ENCODE results near the gene COG5. TPM values are rescaled to one million over a fixed set of nuclear protein-coding genes. Genes with fewer than 3 reads are reported as not detected.

Gene COG5
- total and polyA plus RNA-seq, 2 of the 8 experiments (the other 6 are each of a cell fraction or from before 2014, with no cell fraction given), result 10.5 to 28.1 TPM

DNA sequence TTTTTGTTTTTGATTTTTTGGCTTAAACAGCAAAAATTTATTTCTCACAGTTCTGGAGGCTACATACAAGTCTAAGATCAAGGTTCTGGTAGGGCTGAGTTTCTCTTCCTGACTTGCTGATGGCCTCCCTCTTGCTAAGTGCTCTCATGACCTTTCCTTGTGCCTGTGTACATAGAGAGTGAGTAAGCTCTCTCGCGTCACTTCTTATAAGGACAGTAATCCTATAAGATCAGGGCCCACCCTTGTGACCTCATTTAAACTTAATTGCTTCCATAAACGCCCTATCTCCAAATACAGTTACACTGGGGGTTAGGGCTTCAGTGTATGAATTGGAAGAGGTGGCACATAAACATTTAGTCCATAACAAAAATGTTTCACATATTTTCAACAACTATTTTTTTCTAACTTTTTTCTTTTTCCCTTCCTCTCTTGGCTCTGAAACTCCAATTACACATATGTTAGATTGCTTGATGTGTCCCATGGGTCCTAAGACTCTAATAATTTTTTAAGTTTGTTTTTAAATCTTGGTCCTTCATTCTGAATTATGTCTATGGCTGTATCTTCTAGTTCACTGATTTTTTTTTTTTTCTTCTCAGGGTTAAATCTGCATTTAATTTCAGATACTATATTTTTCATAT, 245.1 kb downstream of the COG5 start (continued):
- TF ChIP-seq, protein P1, sequence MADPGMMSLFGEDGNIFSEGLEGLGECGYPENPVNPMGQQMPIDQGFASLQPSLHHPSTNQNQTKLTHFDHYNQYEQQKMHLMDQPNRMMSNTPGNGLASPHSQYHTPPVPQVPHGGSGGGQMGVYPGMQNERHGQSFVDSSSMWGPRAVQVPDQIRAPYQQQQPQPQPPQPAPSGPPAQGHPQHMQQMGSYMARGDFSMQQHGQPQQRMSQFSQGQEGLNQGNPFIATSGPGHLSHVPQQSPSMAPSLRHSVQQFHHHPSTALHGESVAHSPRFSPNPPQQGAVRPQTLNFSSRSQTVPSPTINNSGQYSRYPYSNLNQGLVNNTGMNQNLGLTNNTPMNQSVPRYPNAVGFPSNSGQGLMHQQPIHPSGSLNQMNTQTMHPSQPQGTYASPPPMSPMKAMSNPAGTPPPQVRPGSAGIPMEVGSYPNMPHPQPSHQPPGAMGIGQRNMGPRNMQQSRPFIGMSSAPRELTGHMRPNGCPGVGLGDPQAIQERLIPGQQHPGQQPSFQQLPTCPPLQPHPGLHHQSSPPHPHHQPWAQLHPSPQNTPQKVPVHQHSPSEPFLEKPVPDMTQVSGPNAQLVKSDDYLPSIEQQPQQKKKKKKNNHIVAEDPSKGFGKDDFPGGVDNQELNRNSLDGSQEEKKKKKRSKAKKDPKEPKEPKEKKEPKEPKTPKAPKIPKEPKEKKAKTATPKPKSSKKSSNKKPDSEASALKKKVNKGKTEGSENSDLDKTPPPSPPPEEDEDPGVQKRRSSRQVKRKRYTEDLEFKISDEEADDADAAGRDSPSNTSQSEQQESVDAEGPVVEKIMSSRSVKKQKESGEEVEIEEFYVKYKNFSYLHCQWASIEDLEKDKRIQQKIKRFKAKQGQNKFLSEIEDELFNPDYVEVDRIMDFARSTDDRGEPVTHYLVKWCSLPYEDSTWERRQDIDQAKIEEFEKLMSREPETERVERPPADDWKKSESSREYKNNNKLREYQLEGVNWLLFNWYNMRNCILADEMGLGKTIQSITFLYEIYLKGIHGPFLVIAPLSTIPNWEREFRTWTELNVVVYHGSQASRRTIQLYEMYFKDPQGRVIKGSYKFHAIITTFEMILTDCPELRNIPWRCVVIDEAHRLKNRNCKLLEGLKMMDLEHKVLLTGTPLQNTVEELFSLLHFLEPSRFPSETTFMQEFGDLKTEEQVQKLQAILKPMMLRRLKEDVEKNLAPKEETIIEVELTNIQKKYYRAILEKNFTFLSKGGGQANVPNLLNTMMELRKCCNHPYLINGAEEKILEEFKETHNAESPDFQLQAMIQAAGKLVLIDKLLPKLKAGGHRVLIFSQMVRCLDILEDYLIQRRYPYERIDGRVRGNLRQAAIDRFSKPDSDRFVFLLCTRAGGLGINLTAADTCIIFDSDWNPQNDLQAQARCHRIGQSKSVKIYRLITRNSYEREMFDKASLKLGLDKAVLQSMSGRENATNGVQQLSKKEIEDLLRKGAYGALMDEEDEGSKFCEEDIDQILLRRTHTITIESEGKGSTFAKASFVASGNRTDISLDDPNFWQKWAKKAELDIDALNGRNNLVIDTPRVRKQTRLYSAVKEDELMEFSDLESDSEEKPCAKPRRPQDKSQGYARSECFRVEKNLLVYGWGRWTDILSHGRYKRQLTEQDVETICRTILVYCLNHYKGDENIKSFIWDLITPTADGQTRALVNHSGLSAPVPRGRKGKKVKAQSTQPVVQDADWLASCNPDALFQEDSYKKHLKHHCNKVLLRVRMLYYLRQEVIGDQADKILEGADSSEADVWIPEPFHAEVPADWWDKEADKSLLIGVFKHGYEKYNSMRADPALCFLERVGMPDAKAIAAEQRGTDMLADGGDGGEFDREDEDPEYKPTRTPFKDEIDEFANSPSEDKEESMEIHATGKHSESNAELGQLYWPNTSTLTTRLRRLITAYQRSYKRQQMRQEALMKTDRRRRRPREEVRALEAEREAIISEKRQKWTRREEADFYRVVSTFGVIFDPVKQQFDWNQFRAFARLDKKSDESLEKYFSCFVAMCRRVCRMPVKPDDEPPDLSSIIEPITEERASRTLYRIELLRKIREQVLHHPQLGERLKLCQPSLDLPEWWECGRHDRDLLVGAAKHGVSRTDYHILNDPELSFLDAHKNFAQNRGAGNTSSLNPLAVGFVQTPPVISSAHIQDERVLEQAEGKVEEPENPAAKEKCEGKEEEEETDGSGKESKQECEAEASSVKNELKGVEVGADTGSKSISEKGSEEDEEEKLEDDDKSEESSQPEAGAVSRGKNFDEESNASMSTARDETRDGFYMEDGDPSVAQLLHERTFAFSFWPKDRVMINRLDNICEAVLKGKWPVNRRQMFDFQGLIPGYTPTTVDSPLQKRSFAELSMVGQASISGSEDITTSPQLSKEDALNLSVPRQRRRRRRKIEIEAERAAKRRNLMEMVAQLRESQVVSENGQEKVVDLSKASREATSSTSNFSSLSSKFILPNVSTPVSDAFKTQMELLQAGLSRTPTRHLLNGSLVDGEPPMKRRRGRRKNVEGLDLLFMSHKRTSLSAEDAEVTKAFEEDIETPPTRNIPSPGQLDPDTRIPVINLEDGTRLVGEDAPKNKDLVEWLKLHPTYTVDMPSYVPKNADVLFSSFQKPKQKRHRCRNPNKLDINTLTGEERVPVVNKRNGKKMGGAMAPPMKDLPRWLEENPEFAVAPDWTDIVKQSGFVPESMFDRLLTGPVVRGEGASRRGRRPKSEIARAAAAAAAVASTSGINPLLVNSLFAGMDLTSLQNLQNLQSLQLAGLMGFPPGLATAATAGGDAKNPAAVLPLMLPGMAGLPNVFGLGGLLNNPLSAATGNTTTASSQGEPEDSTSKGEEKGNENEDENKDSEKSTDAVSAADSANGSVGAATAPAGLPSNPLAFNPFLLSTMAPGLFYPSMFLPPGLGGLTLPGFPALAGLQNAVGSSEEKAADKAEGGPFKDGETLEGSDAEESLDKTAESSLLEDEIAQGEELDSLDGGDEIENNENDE (IDR thresholded peaks at IDR 0.05; ENCODE audit: insufficient replicate concordance, low read length), result no peak
- TF ChIP-seq SP2 (IDR thresholded peaks at IDR 0.05; ENCODE audit: low read length) (no peak), NRF1 (IDR thresholded peaks at IDR 0.05; ENCODE audit: low read depth, low read length) (no peak), PHF8 (conservative IDR thresholded peaks at IDR 0.05; ENCODE audit: low read depth, low read length) (no peak), SUZ12 (IDR thresholded peaks at IDR 0.05; ENCODE audit: low read length) (no peak), RFX5 (IDR thresholded peaks at IDR 0.05; ENCODE audit: borderline replicate concordance, low read depth, low read length) (no peak), SIN3A (conservative IDR thresholded peaks at IDR 0.05 in 1 of 2, IDR thresholded peaks at IDR 0.05 in 1 of 2; ENCODE audit: low read depth in 1 of 2, low read length in 2 of 2) (no peak)
- TF ChIP-seq, protein P2, sequence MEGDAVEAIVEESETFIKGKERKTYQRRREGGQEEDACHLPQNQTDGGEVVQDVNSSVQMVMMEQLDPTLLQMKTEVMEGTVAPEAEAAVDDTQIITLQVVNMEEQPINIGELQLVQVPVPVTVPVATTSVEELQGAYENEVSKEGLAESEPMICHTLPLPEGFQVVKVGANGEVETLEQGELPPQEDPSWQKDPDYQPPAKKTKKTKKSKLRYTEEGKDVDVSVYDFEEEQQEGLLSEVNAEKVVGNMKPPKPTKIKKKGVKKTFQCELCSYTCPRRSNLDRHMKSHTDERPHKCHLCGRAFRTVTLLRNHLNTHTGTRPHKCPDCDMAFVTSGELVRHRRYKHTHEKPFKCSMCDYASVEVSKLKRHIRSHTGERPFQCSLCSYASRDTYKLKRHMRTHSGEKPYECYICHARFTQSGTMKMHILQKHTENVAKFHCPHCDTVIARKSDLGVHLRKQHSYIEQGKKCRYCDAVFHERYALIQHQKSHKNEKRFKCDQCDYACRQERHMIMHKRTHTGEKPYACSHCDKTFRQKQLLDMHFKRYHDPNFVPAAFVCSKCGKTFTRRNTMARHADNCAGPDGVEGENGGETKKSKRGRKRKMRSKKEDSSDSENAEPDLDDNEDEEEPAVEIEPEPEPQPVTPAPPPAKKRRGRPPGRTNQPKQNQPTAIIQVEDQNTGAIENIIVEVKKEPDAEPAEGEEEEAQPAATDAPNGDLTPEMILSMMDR (IDR thresholded peaks at IDR 0.05; ENCODE audit: control extremely low read depth in 1 of 3, insufficient read depth in 1 of 3, low read depth in 1 of 3, low read length in 3 of 3), result no peak
